H1 (cell line): ENCODE measurements around the gene TENT4B. TPM values are rescaled to one million over a fixed set of nuclear protein-coding genes. Genes with fewer than 3 reads are reported as not detected.

Experiments
- BCL11A ChIP-seq, 2 experiments: IDR thresholded peaks; one replicate each; pipeline ENCODE4 v1.6.1; 2011; ENCODE audit warnings: low read depth in 2 of 2, low read length in 2 of 2, mild to moderate bottlenecking in 2 of 2
- CBX5 ChIP-seq: fragments of 300-800, 300-1000 bp; sonication (generic); IDR thresholded peaks from 2 replicates; pipeline ENCODE4 v1.7.1; 2016; ENCODE audit warnings: antibody characterized with exemption, low read length, low read depth
- EZH2 ChIP-seq: fragments of 200-600 bp; sonication (generic); IDR thresholded peaks from 2 replicates; pipeline ENCODE4 v1.7.1; 2012; ENCODE audit warnings: low read depth, mild to moderate bottlenecking, moderate library complexity, low read length, inconsistent platforms; ENCODE audit not compliant: severe bottlenecking
- JUN ChIP-seq: IDR thresholded peaks from 2 replicates; pipeline ENCODE4 v1.6.1; 2011; ENCODE audit warnings: low read depth, mild to moderate bottlenecking, improper control_type of control experiment, low read length
- KDM4A ChIP-seq: IDR thresholded peaks from one replicate; pipeline ENCODE4 v1.7.1; 2012; ENCODE audit warnings: low read depth, mild to moderate bottlenecking, moderate library complexity, low read length, inconsistent platforms; ENCODE audit not compliant: severe bottlenecking
- POLR2AphosphoS5 ChIP-seq: IDR thresholded peaks from 2 replicates; pipeline ENCODE4 v1.6.1; 2011; ENCODE audit warnings: low read depth, low read length
- RAD21 ChIP-seq, 2 experiments: IDR thresholded peaks in 1 of 2; conservative IDR thresholded peaks in 1 of 2; 2 replicates each; pipeline ENCODE4 v1.6.1; 2011; ENCODE audit warnings: low read depth in 2 of 2, low read length in 2 of 2, improper control_type of control experiment in 1 of 2, inconsistent platforms in 1 of 2, mild to moderate bottlenecking in 1 of 2, moderate library complexity in 1 of 2
- polyA plus RNA-seq, 7 experiments: library from polyadenylated mRNA; depleted of rRNA in 3 of 7; stranded (reverse) in 5 of 7; unstranded in 2 of 7; fragments of >200 nt in 5 of 7; fragments of 200-250 nt in 2 of 7; gene quantifications; 1 replicate in 5 of 7; 2 replicates in 1 of 7; 4 replicates in 1 of 7; pipeline versions ENCODE4 v1.2.1 to v1.2.3, GENCODE V29; 2011 to 2013; ENCODE audit warnings: missing spikeins in 2 of 7, mixed read lengths in 2 of 7
- total RNA-seq: library from RNA; stranded (reverse); fragmentation: NEBNext Ultra II Directional; extraction: Animal tissue kit (Norgen Biotek cat#: 25700); gene quantifications from 2 replicates; pipeline ENCODE4 v1.2.1, GENCODE V29; 2021

TENT4B gene
- total and polyA plus RNA-seq, 2 of the 8 experiments (the other 6 are each of a cell fraction or from before 2014, with no cell fraction given) = 4.2 to 15.7 TPM

- TF ChIP-seq BCL11A (IDR thresholded peaks at IDR 0.05; ENCODE audit: low read depth in 2 of 2, low read length in 2 of 2) (no peak), EZH2 (no peak), JUN (no peak), RAD21 (IDR thresholded peaks at IDR 0.05 in 1 of 2, conservative IDR thresholded peaks at IDR 0.05 in 1 of 2; ENCODE audit: low read depth in 2 of 2, low read length in 2 of 2) (no peak), POLR2AphosphoS5 (no peak), KDM4A (no peak), CBX5 (no peak)
Measured at GRCh38 chr16:50203681-50204080, 50.6 kb downstream of the TENT4B start (continued).
